ENCODE data around the gene FADS2.

The FADS2 gene

GRCh38 chr11:61826930-61827570, 1.1 kb upstream of the FADS2 start:
- DNase-seq: no peak

- DNase-seq: no peak
Measured at GRCh38 chr11:61828379-61828628, 204 bp downstream of the FADS2 start.

- peak; percentile 24 for DNase-seq
Measured at GRCh38 chr11:61828629-61829407, 718 bp downstream of the FADS2 start.

GRCh38 chr11:61829806-61830205, 1.7 kb downstream of the FADS2 start:
- DNase-seq: no peak

- peak; percentile 31 for DNase-seq
Measured at GRCh38 chr11:61830237-61831105, 2.4 kb downstream of the FADS2 start.

- no peak for DNase-seq
Measured at GRCh38 chr11:61832207-61832606, 4.1 kb downstream of the FADS2 start.

- DNase-seq: no peak
Measured at GRCh38 chr11:61832754-61833153, 4.7 kb downstream of the FADS2 start.

- no peak for DNase-seq
Measured at GRCh38 chr11:61833471-61833870, 5.4 kb downstream of the FADS2 start.

- DNase-seq: no peak
Measured at GRCh38 chr11:61833926-61834277, 5.8 kb downstream of the FADS2 start.

- DNase-seq: peak; percentile 55
Measured at GRCh38 chr11:61834278-61835048, 6.4 kb downstream of the FADS2 start.

- no peak for DNase-seq
Measured at GRCh38 chr11:61836193-61836592, 8.1 kb downstream of the FADS2 start.

- no peak for DNase-seq
Measured at GRCh38 chr11:61837411-61838005, 9.4 kb downstream of the FADS2 start.

GRCh38 chr11:61838501-61838900, 10.4 kb downstream of the FADS2 start:
- no peak for DNase-seq

GRCh38 chr11:61838921-61839320, 10.8 kb downstream of the FADS2 start:
- DNase-seq: no peak

GRCh38 chr11:61839742-61840141, 11.6 kb downstream of the FADS2 start:
- no peak for DNase-seq

GRCh38 chr11:61840371-61840770, 12.3 kb downstream of the FADS2 start:
- DNase-seq: no peak

- DNase-seq: no peak
Measured at GRCh38 chr11:61841636-61842527, 13.8 kb downstream of the FADS2 start.

GRCh38 chr11:61842528-61842820, 14.4 kb downstream of the FADS2 start:
- no peak for DNase-seq

- no peak for DNase-seq
Measured at GRCh38 chr11:61844909-61845565, 16.9 kb downstream of the FADS2 start.

- no peak for DNase-seq
Measured at GRCh38 chr11:61846362-61847020, 18.4 kb downstream of the FADS2 start.

Measured in fibroblast of skin of abdomen (primary cell).